Thyroid gland (tissue), 4 donors: ENCODE measurements around the gene HECW1.

ENCODE experiments used
- CTCF ChIP-seq, 6 experiments: fragments of 200-600 bp in 3 of 6; fragments of 450-650 bp in 3 of 6; sonication (generic) in 3 of 6; IDR thresholded peaks; one replicate each; pipeline ENCODE4 v1.5.1; 2016 to 2019; ENCODE audit warnings: antibody characterized with exemption in 6 of 6, mild to moderate bottlenecking in 2 of 6, inconsistent platforms in 1 of 6, moderate library complexity in 1 of 6
- POLR2A ChIP-seq, 2 donors: fragments of 450-650 bp; IDR thresholded peaks; one replicate each; pipeline ENCODE4 v1.6.1; 2017; ENCODE audit warnings: antibody characterized with exemption in 2 of 2, mild to moderate bottlenecking in 2 of 2, moderate library complexity in 1 of 2

GRCh38 chr7:43212921-43213320 lies 100.5 kb downstream of the HECW1 start:
- no peak for TF ChIP-seq CTCF (IDR thresholded peaks at IDR 0.05)
- TF ChIP-seq POLR2A (IDR thresholded peaks at IDR 0.05), result no peak
